Lower lobe of right lung (tissue), 2 donors: Measurements from ENCODE around the gene NDUFS1. TPM values are rescaled to one million over a fixed set of nuclear protein-coding genes. Genes with fewer than 3 reads are reported as not detected.
"Not testable (repeated sequence)": the region's sequence is repeated elsewhere in the genome, so short reads cannot be mapped to it uniquely, and the experiment has no call there.

Experiments used
- ATAC-seq, 2 donors: fragments of 200-7000 bp; cut with Tn5 transposase; one replicate each; pipeline ENCODE4 v1.9.1; 2020 to 2022; ENCODE audit warnings: mild to moderate bottlenecking in 2 of 2, moderate library complexity in 2 of 2
- DNase-seq: peaks from one replicate; pipeline ENCODE4 v3.0.0-alpha.2; 2020
- H3K27ac ChIP-seq: fragments of 200-600 bp; one replicate; pipeline ENCODE4 v1.8.0; 2022
- H3K27me3 ChIP-seq: fragments of 200-600 bp; one replicate; pipeline ENCODE4 v1.8.0; 2022; ENCODE audit warnings: low read depth
- H3K36me3 ChIP-seq: fragments of 200-600 bp; one replicate; pipeline ENCODE4 v1.8.0; 2022; ENCODE audit warnings: mild to moderate bottlenecking
- H3K4me1 ChIP-seq: fragments of 200-600 bp; one replicate; pipeline ENCODE4 v1.8.0; 2022
- H3K4me3 ChIP-seq: fragments of 200-600 bp; one replicate; pipeline ENCODE4 v1.8.0; 2022; ENCODE audit warnings: mild to moderate bottlenecking
- H3K9me3 ChIP-seq: fragments of 200-600 bp; one replicate; pipeline ENCODE4 v1.8.0; 2022
- CTCF ChIP-seq: fragments of 200-600 bp; IDR thresholded peaks from one replicate; pipeline ENCODE4 v1.8.0; 2022; ENCODE audit warnings: antibody characterized with exemption, mild to moderate bottlenecking
- intact Hi-C: fragments of 100-400 bp; cut with DNase I; formaldehyde crosslinking; loops from one replicate; pipeline ENCODE4 v1.11.0; 2022
- total RNA-seq: library from RNA; stranded (reverse); fragmentation: NEBNext Ultra II Directional; extraction: Animal tissue kit (Norgen Biotek cat#: 25700); gene quantifications from one replicate; pipeline ENCODE4 v1.2.1, GENCODE V29; 2021
- donor health status: DM: no; HTN: yes; CAD: no; lungs with severe emphysema.

NDUFS1 gene
- total RNA-seq, 1 donor from 2014 or later, result 58.2 TPM

- Histone ChIP-seq H3K36me3 (peaks cover 48% of the 10 kb centered on the region), H3K9me3 (no peaks in the 10 kb centered on the region), H3K27me3 (no peaks in the 10 kb centered on the region), H3K27ac (no peak overlapping the region), H3K4me1 (peaks cover 16% of the 10 kb centered on the region), H3K4me3 (no peak overlapping the region)
- no peak for ATAC-seq
- intact Hi-C loops, result no loop called here
- DNase-seq, result no peak
- TF ChIP-seq CTCF, result peak; percentile 71
Measured at GRCh38 chr2:206164261-206164862, 5.1 kb upstream of the NDUFS1 start.

- no peak overlapping the region for H3K27ac ChIP-seq
- no peaks in the 10 kb centered on the region for H3K27me3 ChIP-seq
- ATAC-seq, result no peak
- H3K36me3 ChIP-seq, result peaks cover 47% of the 10 kb centered on the region
- H3K4me3 ChIP-seq, result no peak overlapping the region
- H3K9me3 ChIP-seq, result no peaks in the 10 kb centered on the region
- no peak for DNase-seq
- peaks cover 18% of the 10 kb centered on the region for H3K4me1 ChIP-seq
- intact Hi-C loops, result no loop called here
- TF ChIP-seq CTCF, result no peak
Measured at GRCh38 chr2:206163251-206163880, 4.1 kb upstream of the NDUFS1 start.

- DNase-seq, ATAC-seq, intact Hi-C loops, H3K9me3 ChIP-seq, H3K27me3 ChIP-seq, H3K27ac ChIP-seq, H3K4me3 ChIP-seq: not testable (repeated sequence)
- H3K4me1 ChIP-seq, result peaks cover 27% of the 10 kb centered on the region
- H3K36me3 ChIP-seq, result peaks cover 44% of the 10 kb centered on the region
Measured at GRCh38 chr2:206162401-206162800, 3.2 kb upstream of the NDUFS1 start.

GRCh38 chr2:206160807-206161179 is 1.5 kb upstream of the NDUFS1 start:
- H3K36me3 ChIP-seq, result peaks cover 47% of the 10 kb centered on the region
- intact Hi-C loops, result no loop called here
- no peak for ATAC-seq
- TF ChIP-seq CTCF, result no peak
- no peaks in the 10 kb centered on the region for H3K9me3 ChIP-seq
- H3K27me3 ChIP-seq, result no peaks in the 10 kb centered on the region
- H3K4me1 ChIP-seq, result peaks cover 33% of the 10 kb centered on the region
- peak overlapping the region; percentile 87 for H3K4me3 ChIP-seq
- no peak for DNase-seq
- peak overlapping the region; percentile 90 for H3K27ac ChIP-seq

GRCh38 chr2:206160125-206160806 is 1.0 kb upstream of the NDUFS1 start:
- Histone ChIP-seq H3K4me3 (peak overlapping the region; percentile 87), H3K27ac (peak overlapping the region; percentile 90), H3K9me3 (no peaks in the 10 kb centered on the region), H3K4me1 (peaks cover 33% of the 10 kb centered on the region), H3K27me3 (no peaks in the 10 kb centered on the region), H3K36me3 (peaks cover 47% of the 10 kb centered on the region)
- DNase-seq, result no peak
- intact Hi-C loops, result no loop called here
- no peak for TF ChIP-seq CTCF
- ATAC-seq, result peak in 1 of 2 donors; percentile 81
